ENCODE measurements around the gene CDC42BPA. TPM values are rescaled to one million over a fixed set of nuclear protein-coding genes. Genes with fewer than 3 reads are reported as not detected.
A peak's percentile ranks its signal among the peaks of the same experiment; 100 is the strongest.

The CDC42BPA gene
- total and polyA plus RNA-seq, 2 of the 13 experiments (the other 11 are each of a cell fraction or from before 2014, with no cell fraction given): 6.5 to 16.0 TPM

- no peak for TF ChIP-seq ZNF354B (CRISPR knock-in tag; IDR thresholded peaks at IDR 0.05)
- no peak for TF ChIP-seq SOX6 (IDR thresholded peaks at IDR 0.05)
- 0 out of 2 replicates have a peak, but pooled peaks have one; percentile 45 for TF ChIP-seq SOX6 (CRISPR knock-in tag; IDR thresholded peaks at IDR 0.05)
- TF ChIP-seq THAP11 (CRISPR knock-in tag; IDR thresholded peaks at IDR 0.05): 0 out of 2 replicates have a peak, but pooled peaks have one; percentile 5
Measured at GRCh38 chr1:226973898-226974543, 344.3 kb downstream of the CDC42BPA start (continued).

DNA sequence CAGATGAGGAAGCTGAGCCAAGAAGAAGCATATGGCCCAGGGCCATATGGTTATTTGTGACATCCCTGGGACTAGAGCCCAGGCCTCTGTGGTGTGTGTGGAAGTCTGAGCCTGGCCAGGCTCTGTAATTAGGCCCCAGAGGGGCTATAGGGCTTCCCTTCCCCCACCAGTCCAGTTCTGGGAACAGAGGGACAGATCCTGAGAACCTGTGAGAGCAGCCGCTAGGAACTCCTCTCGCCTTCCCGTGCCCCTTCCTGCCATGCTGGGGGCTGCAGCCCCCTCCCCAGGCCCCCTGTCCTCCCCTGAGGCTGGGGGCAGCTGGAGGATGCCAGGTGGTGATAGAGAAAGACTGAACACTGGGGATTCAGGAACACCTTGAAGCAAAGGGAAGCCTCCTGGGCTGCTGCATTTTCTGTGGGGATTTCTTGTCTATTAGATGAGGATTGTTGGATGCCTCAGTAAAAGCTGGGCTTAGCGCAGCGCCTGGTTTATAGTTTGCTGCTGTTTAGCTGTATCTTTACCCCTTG, 344.9 kb downstream of the CDC42BPA start:
- H3K9ac ChIP-seq (ENCODE audit: insufficient read depth, low read depth, low read length): peak overlapping the region; percentile 45; the same call in 1 of the 2 replicates
- H3K36me3 ChIP-seq (replicated peaks in 1 of 2; ENCODE audit: control insufficient read depth in 1 of 2, insufficient read depth in 2 of 2, low read length in 2 of 2): peaks cover 15 to 27% of the 10 kb centered on the region in 2 experiments
- H3K9me3 ChIP-seq (ENCODE audit: low read length): peaks cover 6% of the 10 kb centered on the region; the same call in 1 of the 2 replicates
- FAIRE-seq (no peak), DNase-seq (ENCODE audit: low spot score) (no peak), ATAC-seq (no peak)
- no peak overlapping the region for H2AFZ ChIP-seq (ENCODE audit: low read length)
- H3K4me2 ChIP-seq (ENCODE audit: low read depth, low read length): peak overlapping the region; percentile 65
- peak overlapping the region in 1 of 3 experiments; percentile 42; a peak in 1 of 6 replicates for H3K4me3 ChIP-seq (replicated peaks in 1 of 3; ENCODE audit: insufficient read depth in 1 of 3, low read depth in 2 of 3, low read length in 3 of 3)
- ChIA-PET POLR2A (interaction anchor here (1.9 to 2.6 kb wide), 4 partner anchors 10 to 34 kb away, joined by 6 to 46 read pairs (median 21); partner anchors contain the start of gene COQ8A), CTCF (ENCODE audit: low intra/inter-chr PET ratio, low total read pairs) (no interaction called here)
- H3K79me2 ChIP-seq (ENCODE audit: insufficient read depth, low read length): peaks cover 26% of the 10 kb centered on the region
- H4K20me1 ChIP-seq (ENCODE audit: insufficient read depth, low read length): peaks cover 11% of the 10 kb centered on the region; the same call in 1 of the 2 replicates
- intact Hi-C loops (cut with micrococcal nuclease; ENCODE audit: unreplicated experiment): no loop called here
- BruUV-seq (replicated peaks): no TSS peak
- in situ Hi-C loops (cut with HindIII; ENCODE audit: extremely low pct_ligation_motif_present, low pct_unique_long_range_greater_than_20kb): no loop called here
- H3K27ac ChIP-seq (ENCODE audit: extremely low read length, insufficient read depth, low read length): peak overlapping the region; percentile 74
- WGBS (ENCODE audit: low lambda C conversion rate): 100% methylated on average over 2 of the region's 5 CpGs
- H3K27me3 ChIP-seq (ENCODE audit: control insufficient read depth in 1 of 2, insufficient read depth in 2 of 2, low read length in 2 of 2): no peaks in the 10 kb centered on the region; a peak in 1 of 5 replicates
- H3K4me1 ChIP-seq (ENCODE audit: insufficient read depth, low read length): peaks cover 45% of the 10 kb centered on the region
- TF ChIP-seq ZNF280B (CRISPR knock-in tag; IDR thresholded peaks at IDR 0.05; ENCODE audit: borderline replicate concordance) (no peak), ZNF343 (CRISPR knock-in tag; IDR thresholded peaks at IDR 0.05) (no peak), ZKSCAN8 (CRISPR knock-in tag; IDR thresholded peaks at IDR 0.05; ENCODE audit: borderline replicate concordance) (no peak), ERF (CRISPR knock-in tag; IDR thresholded peaks at IDR 0.05) (no peak), ZNF780A (CRISPR knock-in tag; IDR thresholded peaks at IDR 0.05) (no peak), CCDC6 (CRISPR knock-in tag; IDR thresholded peaks at IDR 0.05) (no peak), AHR (CRISPR knock-in tag; IDR thresholded peaks at IDR 0.05) (no peak), ZNF263 (CRISPR knock-in tag; IDR thresholded peaks at IDR 0.05) (no peak), ARNT (IDR thresholded peaks at IDR 0.05) (no peak)
- TF ChIP-seq, protein P1, sequence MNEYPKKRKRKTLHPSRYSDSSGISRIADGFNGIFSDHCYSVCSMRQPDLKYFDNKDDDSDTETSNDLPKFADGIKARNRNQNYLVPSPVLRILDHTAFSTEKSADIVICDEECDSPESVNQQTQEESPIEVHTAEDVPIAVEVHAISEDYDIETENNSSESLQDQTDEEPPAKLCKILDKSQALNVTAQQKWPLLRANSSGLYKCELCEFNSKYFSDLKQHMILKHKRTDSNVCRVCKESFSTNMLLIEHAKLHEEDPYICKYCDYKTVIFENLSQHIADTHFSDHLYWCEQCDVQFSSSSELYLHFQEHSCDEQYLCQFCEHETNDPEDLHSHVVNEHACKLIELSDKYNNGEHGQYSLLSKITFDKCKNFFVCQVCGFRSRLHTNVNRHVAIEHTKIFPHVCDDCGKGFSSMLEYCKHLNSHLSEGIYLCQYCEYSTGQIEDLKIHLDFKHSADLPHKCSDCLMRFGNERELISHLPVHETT (CRISPR knock-in tag; conservative IDR thresholded peaks at IDR 0.05): no peak
- TF ChIP-seq, protein P2, sequence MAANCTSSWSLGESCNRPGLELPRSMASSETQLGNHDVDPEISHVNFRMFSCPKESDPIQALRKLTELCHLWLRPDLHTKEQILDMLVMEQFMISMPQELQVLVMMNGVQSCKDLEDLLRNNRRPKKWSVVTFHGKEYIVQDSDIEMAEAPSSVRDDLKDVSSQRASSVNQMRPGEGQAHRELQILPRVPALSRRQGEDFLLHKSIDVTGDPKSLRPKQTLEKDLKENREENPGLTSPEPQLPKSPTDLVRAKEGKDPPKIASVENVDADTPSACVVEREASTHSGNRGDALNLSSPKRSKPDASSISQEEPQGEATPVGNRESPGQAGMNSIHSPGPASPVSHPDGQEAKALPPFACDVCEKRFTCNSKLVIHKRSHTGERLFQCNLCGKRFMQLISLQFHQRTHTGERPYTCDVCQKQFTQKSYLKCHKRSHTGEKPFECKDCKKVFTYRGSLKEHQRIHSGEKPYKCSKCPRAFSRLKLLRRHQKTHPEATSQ (CRISPR knock-in tag; IDR thresholded peaks at IDR 0.05; ENCODE audit: borderline replicate concordance): no peak
